Adrenal gland (tissue), 5 donors: ENCODE data around the gene HCRT.

Experiments
- CTCF ChIP-seq, 6 experiments: fragments of 450-650 bp in 4 of 6; fragments of 200-600 bp in 2 of 6; sonication (generic) in 1 of 6; IDR thresholded peaks; 1 replicate in 5 of 6; 2 replicates in 1 of 6; pipeline versions ENCODE4 v1.5.1 to v1.8.0; 2016 to 2021; ENCODE audit warnings: antibody characterized with exemption in 6 of 6, mild to moderate bottlenecking in 2 of 6, moderate library complexity in 1 of 6
- POLR2A ChIP-seq, 2 donors: fragments of 450-650 bp; IDR thresholded peaks; one replicate each; pipeline ENCODE4 v1.6.1; 2017; ENCODE audit warnings: antibody characterized with exemption in 2 of 2, mild to moderate bottlenecking in 2 of 2, moderate library complexity in 1 of 2
- donor health status: DM: no; HTN: no; CAD: no.

- TF ChIP-seq CTCF (IDR thresholded peaks at IDR 0.05) (peak in 1 of 6 experiments; percentile 12), POLR2A (IDR thresholded peaks at IDR 0.05) (peak in 1 of 2 donors; percentile 76)
These were observed 15.6 kb upstream of the HCRT start for GRCh38 chr17:42200706-42201457.
